HG03103 (cell line): ENCODE data around the gene KRT86.
"Not testable (repeated sequence)": the region's sequence is repeated elsewhere in the genome, so short reads cannot be mapped to it uniquely, and the experiment has no call there.

ENCODE experiments used
- ATAC-seq: cut with Tn5 transposase; IDR thresholded peaks from one replicate; pipeline ENCODE4 v1.9.1; 2021; ENCODE audit warnings: low read depth; ENCODE audit not compliant: unreplicated experiment

The KRT86 gene

DNA sequence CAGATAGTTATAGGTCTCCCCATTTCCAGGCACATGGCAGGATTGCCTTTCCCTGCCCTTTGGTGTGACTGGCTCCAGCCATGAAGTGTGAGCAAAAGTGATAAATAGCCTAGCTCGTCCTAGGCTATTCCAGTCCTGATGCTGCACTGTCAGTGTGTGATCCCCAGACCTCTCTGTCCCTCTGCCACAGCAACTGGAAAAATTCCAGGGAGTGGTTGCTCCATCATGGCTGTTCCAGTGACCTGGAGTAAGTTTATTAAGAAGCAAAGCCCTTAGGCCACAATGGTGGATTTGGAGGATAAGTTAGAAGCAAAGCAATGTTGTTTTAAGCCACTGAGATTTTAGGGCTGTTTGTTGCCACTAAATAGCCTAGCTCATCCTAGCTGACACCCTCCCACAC lies 56.6 kb downstream of the KRT86 start:
- no peak for ATAC-seq

DNA sequence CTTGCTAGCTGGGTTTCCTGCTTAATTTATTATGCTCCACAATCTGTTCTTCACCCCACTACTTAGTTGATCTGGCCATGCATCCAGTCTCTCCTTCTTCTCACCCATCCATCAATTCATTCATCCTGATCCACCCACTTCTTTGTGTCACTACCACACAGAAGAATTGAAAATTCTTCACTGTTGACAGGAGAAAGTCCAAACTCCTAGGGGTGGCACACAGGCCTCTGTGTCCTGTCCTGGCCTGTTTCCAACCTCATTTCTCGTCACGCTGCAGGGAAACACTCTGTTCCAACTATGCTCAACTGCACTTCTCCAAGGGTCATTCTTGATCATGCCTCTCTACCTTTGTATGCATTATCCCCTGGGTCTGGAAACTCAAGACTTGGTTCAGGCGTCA lies 57.4 kb downstream of the KRT86 start:
- ATAC-seq: no peak

DNA sequence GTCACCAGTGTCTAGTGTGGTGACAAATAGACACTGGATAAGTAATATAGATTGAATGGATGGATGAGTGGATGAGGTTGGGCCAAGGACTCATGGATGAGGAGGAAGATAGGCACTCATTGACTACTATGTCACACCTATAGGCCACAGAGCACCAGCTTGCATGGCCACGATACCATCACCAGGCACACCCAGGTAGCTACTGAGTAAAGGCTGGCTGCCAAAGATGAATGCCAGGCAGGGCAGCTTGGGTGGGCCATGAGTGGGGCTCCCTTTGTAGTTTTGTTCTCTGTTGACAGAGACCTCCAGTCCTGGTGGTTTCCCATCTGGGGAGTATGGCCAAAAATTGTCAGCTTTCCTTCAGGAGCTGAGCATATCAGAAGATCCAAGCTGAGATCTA lies 57.9 kb downstream of the KRT86 start:
- no peak for ATAC-seq

DNA sequence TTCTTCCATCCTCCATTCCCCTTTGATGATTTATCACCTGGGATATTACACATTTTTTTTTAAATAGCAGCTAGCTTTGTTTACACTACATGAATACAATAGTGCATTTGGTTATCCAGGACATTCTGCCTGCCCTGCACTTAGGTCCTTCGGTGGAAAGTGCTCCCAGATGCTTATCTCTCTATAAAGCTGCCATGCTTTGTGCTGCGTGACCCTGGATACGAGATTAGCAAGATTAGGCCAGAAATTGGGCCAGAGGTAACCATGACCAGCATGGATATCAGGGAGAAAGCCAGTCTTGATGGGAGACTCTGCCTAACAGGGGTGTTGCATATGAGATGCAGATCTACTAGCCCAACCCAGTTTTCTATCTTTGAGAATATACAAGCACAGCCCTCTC lies 58.9 kb downstream of the KRT86 start:
- ATAC-seq: no peak

DNA sequence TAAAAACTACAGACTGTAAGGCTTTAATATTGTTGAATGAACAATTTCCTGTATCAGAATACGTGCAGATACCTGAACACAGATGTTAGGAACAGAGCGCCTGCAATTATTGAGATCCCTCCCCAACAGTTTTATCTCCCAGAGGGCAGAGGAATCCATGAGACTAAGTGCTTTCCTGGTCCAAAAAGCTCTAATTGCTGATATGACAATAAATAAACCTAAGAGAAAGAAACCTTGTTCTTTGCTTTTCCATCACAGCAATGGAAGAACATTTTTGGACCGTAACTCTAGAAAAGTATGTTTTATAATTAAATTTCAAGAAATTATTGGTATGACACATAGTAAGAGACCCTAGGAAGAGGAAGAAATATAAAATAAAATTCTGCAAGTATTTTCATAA lies 59.7 kb downstream of the KRT86 start:
- no peak for ATAC-seq

DNA sequence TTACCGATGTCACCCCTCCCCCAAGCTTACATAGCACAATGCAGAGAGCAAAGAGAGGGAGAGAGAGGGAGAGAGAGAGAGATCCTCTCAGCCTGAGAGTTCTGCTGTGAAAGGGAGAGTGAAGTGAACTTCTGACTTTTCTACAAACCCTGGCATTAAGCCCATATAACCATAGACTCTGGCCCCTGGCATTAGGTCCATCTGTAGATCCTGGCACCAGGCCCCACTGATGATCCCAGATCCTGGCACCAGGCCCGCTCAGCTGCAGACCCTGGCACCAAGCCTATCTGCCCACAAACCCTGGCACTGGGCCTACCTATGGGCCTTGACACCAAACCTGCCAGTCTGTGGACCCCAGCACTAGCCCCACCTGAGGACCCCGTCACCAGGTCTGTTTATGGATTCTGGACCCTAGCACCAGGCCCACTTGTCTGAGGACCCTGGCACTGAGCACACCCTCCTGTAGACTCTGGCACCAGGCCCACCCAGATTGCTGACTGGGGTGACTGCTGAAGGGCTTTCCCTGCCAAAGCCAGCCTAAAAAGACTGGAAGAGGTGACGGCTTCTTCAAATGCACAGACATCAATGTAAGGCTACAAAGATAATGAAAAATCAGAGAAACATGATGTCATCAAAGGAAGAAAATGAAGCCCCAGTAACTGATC lies 61.3 kb downstream of the KRT86 start:
- no peak for ATAC-seq

DNA sequence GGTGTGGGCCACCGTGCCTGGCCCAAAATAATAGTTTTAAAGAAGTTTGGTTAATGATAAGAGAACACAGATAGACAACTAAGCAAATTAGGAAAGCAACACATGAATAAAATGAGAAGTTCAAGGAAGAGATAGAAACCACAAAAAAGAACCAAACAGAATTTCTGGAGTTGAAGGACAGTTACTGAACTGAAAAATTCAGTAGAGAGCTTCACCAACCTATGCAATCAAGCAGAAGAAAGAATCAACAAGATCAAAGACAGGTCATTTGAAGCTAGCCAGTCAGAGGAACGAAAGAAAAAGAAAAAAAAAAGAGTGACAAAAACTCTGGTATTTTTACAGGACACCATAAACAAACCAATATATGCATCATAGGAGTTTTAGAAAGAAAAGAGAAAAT lies 62.2 kb downstream of the KRT86 start:
- ATAC-seq: no peak

DNA sequence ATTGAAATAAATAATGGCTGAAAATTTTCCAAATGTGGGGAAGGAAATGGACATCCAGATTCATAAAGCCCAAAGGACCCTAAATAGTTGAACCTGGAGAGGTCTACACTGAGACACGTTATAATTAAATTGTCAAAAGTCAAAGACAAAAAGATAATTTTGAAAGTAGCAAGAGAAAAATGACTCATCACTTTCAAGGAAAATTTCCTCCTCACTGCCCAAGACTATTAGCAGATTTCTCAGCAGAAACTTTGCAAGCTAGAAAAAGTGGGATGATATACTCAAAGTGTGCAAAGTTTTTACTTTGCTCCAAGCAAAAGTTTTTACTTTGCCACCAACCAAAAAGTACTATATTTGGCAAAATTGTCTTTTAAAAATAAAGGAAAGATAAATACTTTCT lies 62.6 kb downstream of the KRT86 start:
- no peak for ATAC-seq

DNA sequence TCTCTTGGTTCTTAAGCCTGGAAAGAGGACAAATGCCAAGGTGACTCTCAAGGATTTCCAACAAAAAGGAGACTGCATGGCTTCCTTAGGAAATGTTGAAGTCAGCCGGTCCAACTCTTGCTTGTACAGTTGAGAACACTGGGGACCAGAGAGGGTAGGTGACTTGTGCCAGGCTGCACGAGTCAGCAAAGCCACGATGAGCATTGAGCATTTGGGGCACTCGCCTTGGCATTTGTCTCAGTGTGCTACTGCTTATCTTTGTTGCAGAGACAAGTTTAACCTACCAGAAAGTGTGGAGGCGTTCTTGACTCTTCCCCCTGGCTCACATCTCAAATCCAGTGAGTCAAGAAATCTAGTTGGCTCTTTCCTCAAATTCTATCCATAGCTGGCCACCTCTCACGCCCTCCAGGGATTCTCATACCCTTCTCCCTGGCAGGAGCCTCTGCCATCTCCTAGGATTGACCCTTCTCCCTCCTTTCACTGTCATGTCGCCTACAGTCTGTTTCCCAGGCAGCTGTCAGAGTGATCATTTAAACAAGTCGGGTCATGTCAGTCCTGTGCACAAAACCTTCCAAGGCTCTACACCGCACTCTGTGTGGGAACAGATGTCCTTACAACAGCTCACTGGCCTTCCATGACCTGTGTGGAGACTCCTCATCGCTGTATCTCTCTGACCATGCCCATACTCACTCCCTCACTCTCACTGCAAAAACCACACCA lies 64.0 kb downstream of the KRT86 start:
- ATAC-seq: no peak

DNA sequence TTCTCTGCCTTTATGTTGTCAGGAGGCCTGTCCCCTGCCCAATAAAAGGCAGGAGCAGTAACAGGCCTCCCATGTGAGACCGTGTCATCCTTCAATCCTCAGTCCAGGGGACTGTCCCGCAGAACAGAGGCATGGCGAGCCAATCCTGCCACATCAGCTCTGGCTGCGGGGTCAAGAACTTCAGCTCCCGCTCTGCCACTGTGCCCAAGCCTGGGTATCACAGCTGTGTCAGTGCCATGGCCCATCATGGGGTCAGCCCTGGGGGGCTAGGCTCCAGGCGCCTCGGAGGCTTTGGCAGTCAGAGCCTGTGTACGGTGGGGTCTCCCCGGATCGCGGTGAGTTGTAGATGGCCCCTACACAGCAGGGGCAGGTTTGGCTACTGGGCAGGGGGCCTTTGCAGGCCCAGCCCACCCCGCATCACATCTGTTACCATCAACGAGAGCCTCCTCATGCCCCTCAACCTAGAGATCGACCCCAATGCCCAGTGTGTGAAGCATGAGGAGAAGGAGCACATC lies 66.7 kb downstream of the KRT86 start:
- ATAC-seq: no peak

DNA sequence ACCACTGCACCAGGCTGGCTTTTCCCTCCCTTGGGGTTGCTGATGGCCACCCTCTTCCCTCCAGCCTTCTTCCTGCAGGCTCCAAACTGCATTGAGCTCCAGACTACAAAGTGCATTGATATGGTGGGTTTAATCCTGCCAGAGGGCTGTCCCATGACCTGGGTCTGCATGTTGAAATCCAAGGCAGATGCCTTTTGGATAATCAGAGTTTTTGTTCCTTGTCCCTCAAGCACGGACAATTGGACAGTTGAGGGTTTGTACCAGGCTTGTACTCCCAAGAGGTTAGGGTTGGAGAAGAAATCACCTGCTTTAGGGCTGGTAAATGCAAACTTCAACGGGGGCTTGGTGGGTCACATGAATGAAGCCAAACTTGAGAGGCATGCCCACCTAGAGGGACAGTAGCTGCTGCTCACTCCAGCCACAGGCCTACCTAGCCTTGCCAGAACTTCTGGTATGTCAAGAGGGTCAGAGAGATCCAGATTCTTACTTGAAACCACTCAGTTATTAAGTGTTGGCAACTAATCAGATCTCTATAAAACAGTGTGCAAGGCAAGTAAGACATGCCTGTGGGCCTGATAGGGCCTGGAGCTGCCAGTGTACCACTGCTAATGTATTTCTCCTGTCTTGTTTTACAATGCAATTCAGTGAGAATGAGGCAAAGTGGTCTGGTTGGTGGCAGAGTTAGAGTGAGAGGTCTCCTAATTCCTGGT lies 68.5 kb downstream of the KRT86 start:
- no peak for ATAC-seq

DNA sequence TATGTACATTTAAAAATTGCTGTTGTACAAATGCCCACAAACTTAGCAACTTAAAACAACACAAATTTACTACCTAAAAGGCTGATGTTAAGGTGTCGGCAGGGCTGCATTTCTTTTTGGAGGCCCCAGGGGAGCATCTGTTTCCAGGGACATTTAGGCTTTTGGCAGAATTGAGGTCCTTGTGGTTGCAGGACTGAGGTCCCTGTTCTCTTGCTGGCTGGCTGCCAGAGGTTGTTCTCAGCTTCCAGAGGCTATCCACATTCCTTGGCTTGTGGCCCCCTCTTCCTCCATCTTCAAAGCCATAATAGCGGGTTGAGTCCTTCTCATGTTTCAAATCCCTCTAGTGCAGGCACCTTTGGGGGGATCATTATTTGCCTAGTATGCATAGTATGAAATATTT lies 69.1 kb downstream of the KRT86 start:
- no peak for ATAC-seq

DNA sequence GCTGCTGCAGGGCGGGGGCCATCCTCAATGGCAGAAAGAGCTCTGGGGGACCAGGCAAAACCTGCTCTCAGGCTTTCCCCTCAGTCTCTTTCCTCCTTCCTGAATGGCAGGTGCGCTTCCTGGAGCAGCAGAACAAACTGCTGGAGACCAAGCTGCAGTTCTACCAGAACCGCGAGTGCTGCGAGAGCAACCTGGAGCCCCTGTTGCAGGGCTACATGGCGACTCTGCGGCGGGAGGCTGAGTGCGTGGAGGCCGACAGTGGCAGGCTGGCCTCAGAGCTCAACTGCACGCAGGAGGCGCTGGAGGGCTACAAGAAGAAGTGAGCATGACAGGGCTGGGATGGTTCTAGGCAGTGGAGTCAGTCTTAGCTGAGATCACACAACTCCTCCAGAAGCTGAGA lies 69.7 kb downstream of the KRT86 start:
- ATAC-seq: no peak

DNA sequence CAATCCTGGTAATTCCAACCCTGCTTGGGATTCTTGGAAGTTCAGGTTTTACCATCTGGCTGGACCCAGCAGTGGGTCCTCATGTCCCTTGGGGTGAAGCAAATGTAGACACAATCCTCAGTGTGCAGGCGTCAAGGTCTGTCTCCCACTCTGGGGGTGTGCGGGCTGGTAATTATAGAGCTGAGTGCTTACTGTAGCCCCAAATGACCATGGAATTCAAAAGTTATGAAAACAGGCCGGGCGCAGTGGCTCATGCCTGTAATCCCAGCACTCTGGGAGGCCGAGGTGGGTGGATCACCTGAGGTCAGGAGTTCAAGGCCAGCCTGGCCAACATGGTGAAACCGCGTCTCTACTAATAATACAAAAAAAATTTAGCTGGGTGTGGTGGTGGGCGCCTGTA lies 70.6 kb downstream of the KRT86 start:
- ATAC-seq: not testable (repeated sequence)

DNA sequence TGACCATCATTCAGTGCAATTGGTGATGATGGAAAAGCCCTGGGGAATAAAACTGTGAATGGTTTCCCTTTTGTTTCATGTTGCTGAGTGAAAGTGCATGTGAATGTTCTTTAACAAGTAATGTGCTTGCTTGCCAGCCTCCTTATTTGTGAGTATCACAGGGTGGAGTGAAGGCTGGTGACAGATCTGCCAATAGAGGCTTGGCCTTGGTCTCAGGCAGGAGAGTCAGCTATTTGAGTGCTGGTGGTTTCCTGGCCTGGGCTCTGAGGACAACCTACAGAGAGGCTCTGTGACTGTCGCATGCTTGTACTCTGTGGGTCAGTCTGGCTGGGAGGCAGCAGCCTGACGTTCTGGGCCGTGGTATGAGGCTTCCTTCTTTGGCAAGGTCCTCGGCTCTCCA lies 72.1 kb downstream of the KRT86 start:
- no peak for ATAC-seq

DNA sequence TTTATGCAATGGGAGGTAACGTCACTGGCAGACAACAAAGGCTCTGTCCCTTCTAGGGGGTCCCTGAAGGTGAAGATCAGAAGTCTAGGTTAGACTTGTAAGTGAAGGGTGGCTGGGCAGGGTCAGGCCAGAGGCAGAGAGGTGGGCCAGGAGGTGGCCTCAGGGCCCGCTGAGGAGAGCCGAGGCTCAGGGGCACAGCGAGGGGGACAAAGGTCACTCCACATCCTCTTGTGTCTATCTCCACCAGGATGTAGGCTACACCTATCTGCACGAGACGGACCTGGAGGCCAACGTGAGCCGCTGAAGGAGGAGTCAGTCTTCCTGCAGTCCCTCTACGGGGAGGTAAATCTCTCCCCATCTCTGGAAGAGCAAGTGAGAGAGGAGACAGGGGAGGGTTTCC lies 72.6 kb downstream of the KRT86 start:
- no peak for ATAC-seq

DNA sequence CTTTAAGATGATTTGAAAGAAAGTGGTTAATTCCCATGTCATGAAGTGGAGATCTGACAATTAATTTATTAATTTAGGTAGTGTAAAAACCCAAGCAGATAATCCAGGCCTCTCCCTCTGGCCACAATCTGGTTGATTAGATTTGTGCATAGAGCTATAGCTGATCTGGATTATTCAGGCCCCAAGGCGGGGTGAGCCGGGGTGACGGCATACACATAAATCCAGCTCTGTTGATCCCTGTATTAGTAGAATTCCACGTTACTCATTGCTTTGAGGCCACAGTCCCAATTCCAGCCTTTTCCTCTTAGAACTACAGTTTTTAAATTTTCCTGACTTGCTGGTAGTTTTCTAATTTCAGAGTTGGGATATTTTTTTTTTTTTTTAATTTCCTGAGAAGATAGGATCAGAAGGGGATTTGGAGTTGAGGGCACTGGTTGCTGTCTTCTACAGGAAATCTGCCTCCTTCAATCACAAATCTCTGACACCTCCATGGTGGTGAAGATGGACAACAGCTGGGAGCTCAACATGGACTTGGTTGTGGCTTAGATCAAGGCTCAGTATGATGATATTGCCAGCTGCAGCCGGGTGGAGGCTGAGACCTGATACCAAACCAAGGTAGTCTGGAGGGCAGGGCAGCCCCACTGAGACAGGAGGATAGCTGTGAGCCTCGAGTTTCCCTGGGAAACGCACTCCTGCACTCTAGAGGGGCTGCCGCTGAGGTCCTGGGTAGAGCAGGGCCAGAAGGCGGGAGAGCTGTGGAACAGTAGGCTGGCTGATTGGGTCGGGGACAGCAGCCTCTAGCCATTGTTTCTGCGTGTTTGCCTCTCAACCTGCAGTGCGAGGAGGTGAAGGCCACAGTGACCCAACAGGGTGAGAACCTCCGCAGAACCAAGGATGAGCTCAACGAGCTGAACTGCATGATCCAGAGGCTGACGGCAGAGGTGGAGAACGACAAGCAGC lies 73.4 kb downstream of the KRT86 start:
- ATAC-seq: no peak

DNA sequence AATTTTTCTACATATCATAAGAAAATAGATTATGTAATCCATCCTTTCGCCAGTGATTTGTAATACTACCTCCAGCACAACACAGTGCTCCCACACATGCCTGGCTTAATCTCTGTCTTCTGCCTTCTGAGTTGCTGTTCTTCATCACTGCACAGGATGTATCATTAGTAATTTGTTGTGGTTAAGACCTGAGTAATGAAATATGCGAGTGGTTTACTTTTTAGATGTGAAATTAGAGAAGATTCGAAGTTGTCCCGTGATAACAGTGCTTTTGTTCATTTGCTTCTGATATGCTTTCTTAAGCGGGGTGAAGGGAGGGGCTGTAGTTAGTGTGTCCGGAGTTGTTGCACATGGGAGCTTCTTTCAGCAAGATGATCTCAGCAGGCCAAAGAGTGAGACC lies 74.8 kb downstream of the KRT86 start:
- ATAC-seq: no peak

DNA sequence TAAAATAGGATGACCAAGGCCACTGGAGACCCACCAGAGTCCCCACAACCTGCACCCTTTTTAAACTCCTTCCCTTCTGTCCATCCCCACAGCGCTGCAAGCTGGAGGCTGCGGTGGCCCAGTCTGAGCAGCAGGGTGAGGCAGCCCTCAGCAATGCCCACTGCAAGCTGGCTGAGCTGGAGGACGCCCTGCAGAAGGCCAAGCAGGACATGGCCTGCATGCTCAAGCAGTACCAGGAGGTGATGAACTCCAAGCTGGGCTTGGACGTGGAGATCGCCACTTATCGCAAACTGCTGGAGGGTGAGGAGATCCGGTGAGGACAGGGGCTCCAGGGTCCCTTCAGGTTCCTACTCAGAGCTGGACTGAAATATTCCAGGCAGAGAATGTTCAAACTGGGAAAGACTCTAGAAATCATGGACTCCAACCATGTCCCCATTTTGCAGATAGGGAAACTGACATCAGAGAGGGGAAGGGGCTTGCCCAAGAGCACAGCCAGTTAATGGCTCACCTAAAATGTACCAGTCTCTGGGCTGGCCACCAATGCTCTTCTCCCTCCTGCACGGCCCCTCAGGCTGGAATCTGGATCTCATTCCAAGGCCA lies 75.7 kb downstream of the KRT86 start:
- ATAC-seq: no peak

DNA sequence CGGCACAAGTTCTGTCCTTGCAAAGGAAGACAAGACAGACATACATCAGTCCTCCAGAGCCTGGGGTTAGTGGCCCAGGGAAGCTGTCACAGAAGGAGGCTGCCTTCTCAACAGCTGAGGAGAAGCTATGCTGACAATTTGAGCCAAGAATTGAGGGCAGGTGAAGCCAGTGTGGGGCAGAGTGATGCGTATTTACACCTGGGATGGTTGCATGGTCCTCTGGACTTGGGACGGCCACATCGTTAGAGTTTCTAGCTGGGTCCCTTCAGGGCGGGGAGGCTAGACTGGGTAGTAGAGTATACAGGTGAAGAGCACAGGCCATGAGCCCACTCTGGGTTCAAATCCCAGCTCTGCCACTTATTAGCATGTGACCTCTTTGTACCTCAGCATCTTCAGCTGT lies 76.3 kb downstream of the KRT86 start:
- ATAC-seq: no peak
